HG03439 (cell line): ENCODE results near the gene CACNA1A.
A peak's percentile ranks its signal among the peaks of the same experiment; 100 is the strongest.
"Not testable (repeated sequence)": the region's sequence is repeated elsewhere in the genome, so short reads cannot be mapped to it uniquely, and the experiment has no call there.

ENCODE experiments used
- ATAC-seq: cut with Tn5 transposase; IDR thresholded peaks from one replicate; pipeline ENCODE4 v1.9.1; 2021; ENCODE audit warnings: mild to moderate bottlenecking, moderate library complexity; ENCODE audit not compliant: unreplicated experiment

The CACNA1A gene

DNA sequence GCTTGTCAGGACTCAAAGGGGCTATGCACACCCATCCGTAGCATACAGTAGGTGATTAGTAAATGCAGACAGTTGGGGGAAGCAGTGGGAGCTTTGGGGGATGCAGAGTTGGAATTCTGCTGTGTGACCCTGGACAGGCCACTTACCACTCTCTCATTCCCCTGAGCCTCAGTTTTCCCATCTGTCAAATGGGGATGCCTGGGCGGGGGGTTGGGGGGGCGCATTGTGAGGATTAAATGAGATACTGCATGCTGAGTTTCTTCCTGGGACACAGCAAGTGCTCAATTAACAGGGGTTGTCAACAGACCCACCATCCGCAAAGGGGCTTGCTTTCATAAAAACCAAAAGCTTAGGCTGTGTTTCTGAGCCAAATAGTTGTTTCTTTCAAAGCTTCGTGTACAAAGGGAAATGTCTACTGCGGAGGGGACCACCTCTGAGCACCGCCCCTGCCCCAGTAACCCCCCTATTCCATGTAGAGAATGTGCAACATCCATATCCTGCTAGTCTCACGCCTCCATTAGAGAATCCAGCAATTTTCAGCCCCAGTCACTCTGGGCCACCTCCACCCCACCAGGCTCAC lies 223.7 kb downstream of the CACNA1A start:
- no peak for ATAC-seq

DNA sequence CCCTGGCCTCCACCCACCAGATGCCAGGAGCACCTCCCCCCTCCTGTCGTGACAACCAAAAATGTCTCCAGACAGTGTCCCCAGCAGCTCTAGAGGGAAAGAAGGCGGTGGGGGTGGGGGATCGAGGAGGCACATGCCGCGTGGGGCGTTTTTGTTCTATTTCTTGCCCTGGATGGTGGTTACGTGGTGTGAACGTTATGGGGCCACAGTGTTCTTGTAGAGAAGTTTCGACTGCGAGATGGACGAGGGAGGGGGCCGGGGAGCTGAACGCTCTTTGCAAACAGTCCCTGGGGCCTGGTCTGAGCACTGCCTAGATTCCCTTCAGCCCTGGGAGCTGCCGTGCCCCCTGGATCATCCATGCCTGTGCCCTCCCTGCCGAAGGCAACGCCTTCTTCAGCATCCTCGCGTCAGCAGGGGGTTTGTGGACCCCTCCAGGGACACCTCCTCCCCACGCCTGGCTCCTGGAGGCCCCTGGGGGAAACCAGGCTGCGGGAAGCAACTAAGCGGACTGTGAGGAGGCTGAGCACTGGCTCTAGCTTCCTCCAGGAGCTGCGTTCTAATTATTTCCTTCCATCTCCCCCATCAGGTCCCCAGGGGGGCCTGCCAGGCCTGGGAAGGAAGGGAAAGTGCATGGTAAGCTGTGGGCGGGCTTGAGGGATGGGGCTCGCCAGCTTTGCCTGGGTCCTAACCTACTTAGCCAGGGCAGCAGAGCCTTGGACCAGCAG lies 224.6 kb downstream of the CACNA1A start:
- no peak for ATAC-seq

DNA sequence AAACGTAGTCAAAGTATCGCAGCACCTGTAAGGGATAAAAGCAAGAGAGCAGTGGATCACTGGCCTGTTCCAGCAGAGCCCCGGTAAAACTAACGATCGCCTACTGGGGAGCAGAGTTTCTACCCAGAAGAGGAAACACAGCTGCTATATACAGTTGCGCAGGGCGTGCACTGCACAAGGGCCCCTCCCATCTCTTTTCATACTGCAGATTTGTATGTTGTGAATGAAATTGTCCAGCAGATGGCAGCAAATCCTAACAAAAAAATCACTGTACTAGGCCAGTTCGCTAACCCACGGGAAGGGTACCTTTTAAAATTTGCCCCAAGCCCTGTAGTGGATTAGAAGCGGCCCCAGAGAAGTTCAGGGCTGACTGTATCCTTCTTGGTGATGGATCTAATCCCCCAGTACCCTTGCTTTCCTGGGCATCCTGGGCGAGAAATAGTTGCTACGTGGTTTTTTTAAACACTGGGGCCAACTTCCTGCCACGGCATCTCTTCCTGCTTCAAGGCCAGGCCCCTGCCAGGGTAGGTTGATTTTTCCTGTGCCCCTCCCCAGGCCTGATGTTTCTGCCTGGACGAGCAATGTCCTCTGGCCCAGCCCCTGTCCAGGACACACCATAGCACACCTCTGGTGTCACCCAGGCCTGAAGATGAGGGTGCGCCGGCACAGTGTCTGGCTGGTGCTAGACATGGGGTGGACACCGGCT lies 229.0 kb downstream of the CACNA1A start:
- no peak for ATAC-seq

DNA sequence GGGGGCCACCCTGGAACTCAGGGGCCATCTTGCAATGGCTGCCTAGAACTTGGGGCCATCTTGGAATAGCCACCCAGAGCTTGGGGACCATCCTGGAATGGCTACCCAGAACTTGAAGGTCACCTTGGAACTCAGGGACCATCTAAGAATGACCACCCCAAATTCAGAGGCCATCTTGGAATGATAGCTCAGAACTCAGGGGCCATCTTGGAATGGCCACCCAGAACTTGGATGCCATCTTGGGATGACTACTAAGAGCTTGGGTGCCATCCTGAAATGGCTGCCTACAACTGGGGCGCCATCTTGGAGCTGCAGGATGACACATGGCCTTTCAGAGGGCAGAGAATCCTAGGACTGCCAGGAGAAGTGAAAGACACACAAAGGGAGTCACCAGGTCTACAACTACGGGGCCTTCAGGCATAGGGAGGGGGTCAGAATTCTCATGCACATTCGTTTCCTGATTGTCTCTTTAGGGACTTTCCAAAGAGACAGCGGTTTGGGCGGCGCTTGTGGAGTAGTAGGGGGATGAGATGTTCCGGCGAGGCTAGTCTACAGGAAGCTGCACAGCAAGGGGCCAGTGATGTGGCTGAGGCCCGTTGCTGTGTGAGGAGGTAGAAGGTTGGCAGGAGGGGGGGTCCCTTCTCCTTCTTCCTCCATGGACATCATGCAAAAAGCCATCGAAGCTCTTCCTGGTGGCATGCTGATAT lies 231.1 kb downstream of the CACNA1A start:
- no peak for ATAC-seq

DNA sequence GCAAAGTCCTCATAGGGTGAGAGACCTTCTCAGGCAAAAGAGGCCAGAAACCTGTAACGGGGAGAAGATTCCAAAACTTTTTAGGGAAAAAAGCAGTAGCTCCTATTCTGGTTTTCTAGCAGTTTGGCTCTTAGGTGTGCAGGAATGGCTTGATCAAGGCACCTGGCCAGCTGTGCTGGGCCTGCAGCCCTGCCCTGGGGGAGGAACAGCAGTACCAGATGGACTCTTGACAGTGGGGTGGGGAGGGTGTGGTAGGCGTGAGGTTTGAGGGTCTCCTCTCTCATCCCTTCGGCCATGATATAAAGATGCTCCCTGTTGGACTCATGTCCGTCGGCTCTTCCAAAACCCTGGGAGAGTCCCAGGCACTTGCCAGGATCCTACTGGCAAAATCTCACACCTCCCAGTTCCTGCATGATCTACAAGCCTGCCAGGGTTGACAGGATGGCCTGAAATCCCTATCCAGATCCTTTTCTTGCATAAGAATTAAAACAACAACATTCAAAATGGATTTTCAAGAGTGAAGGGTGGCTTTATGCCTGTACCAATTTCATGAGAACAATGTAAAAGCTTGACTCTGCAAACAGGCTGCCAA lies 235.7 kb downstream of the CACNA1A start:
- ATAC-seq: no peak

DNA sequence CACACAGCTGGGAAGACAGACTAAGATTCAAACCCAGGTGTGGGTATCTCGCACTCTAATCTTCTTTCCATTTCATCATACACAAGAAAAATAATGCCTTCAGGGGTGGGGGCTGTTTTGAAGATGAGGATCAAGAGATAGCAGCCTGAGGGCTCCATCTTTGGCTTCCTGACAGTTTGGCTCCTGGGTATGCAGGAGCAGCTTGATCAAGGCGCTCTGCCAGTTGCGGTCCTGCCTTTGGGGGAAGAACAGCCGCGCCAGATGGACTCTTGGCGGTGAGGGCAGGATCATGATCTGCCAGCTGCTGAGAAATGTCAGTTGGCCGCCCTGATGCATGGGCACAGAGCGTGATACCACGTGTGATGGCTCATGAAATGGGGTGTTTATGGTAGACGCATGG lies 236.9 kb downstream of the CACNA1A start:
- ATAC-seq: no peak

DNA sequence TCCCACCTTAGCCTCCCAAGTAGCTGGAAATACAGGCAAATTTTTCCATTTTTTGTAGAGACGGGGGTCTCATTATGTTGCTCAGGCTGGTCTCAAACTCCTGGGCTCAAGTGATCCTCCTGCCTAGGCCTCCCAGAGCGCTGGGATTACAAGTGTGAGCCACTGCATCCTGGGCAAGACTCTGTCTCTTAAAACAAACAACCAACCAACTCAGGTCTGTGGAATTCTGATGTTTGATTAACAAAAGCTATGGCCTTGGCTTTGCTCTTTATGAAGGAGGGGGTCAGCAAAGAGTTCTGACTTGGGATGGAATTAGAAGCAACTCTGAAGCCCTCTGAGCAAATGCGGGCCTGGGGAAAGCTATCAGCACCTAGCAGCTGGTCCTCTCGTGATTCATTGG lies 238.4 kb downstream of the CACNA1A start:
- no peak for ATAC-seq

DNA sequence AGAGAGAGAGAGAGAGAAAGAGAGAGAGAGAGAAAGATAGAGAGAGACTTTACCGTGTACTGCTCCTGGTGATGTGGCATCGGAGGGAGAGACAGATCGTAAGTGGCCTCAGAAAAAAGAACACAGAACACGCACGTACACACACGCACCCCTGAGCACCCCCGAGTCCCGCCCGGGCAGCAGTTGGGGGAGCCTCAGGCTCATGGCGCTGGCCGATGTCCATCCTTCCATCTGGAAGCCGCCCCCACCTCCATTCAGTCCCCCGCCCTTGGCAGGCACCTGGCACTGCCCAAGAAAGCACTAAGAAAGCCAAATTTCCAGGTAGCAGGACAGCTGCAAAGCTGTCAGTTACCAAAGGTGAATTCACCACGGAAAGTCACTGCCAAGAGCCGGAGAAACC lies 239.1 kb downstream of the CACNA1A start:
- ATAC-seq: no peak

DNA sequence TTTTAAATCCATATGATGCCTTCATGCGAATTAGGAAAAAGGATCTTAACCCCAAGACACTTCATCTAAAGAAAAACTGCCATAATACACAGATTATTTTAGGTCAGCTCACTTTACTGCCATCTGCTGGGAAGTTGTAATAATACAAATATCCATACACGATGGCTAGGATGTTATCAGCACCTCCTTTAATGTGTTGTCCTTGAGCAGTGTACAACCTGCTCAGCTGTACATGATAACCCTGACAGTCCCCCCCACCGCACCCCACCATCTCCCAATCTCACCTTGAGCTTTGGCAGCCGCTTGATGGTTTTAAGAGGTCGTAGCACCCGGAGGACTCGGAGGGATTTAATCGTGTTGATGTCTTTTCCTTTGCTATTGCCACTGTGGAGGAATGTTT lies 243.8 kb downstream of the CACNA1A start:
- ATAC-seq: no peak

DNA sequence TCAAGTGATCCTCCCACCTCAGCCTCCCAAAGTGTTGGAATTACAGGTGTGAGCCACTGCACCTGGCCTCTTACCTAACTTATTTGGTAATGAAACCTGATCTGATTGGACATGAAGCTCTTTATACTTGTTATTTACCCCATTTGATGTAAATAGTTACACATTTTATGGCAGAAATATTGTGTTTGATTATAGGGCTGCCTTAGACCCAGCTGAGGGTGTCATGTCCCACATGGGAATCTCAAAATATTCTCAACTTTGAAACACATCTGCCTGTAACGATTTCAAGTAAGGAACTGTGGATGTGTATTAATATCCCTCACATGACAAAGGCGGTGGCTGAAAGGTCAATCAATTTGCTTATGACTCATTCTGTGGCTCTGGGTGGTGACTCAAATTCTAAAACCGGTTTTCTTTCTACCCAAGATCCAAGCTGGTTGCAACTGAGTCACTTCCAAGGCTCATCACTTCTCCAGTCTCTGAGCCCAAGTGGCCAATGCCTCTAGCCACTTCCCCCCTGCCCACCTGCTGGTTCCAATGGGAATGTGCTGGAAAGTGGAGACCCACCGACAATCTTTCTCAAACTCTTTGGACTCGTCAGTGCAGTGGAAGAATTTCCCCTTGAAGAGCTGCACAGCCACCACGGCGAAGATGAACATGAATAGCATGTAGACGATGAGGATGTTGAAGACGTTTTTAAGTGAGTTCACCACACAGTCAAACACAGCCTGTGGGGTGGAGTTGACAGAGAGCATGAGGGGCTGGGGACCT lies 245.2 kb downstream of the CACNA1A start:
- peak; percentile 69 for ATAC-seq

DNA sequence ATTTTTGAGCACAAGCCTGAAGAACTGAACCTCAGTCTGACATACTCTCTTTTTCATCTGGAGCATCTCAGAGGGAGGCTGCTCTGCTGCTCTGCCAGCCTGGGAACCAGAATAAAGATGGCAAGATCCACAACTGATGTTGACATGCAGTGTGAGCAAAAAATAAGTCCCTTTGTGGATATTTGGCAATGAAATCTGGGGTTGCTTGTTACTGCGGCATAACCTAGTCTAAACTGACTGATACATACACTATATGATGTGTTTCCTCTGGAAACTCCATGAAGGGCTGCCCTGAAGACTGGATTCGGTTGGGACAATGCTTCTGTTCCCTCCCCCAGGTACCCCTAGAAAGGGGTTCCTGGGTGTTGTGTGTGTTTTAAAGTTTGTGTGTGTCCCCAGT lies 249.4 kb downstream of the CACNA1A start:
- ATAC-seq: no peak

DNA sequence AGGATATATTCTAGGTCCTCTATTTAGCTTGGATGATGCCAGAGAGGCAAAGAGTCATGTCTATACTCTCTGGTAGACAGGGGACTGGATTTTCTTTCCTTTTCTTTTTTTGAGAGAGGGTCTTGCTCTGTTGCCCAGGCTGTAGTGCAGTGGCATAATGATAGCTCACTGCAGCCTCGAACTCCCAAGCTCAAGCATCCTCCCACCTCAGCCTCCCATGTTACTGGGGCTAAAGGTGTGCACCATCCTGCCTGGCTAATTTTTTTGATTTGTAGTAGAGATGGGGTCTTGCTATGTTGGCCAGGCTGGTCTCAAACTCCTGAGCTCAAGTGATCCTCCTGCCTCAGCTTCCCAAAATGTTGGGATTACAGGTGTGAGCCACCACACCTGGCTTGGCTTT lies 249.9 kb downstream of the CACNA1A start:
- ATAC-seq: not testable (repeated sequence)

DNA sequence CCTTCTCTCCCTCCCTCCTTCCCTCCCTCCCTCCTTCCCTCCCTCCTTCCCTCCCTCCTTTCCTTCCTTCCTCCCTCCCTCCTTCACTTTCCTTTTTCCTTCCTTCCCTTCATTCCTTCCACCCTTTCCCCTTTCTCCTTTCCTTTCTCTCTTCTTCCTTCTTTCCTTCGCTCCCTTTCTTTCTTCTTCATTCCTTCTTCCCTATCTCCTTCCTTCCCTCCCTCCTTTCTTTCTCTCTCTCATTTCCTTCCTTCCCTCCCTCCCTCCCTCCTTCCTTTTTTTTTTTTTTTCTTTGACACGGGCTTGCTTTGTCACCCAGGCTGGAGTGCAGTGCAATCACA lies 250.6 kb downstream of the CACNA1A start:
- ATAC-seq: no peak

DNA sequence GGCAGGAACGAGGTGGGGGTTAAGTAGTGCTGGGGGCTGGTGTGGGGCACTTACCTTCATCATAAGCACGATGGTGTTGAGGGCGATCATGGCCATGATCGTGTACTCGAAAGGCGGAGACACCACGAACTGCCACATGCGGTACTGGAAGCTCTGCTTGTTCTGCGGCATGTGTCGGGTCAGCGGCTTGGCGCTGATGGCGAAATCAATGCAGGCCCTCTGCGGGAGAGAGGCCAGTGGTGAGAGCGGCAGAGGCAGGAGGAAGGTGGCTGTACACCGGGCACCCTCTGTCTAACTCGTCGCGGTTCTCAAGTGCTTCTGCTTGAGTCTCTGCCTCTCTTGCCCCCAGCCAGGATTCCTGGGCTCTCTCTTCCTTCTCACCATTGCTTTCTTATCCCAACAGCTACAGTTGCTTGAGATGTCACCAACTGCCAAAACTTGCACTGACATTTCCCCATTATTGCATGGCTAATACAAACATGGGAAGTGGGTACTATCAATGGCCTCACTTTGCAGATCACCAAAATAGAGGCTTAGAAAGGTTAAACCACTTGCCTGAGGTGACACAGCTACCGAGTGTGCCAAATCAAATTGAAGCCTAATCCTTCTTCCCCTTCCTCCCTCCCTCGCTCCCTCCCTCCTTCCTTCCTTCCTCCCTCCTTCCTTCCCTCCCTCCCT lies 251.1 kb downstream of the CACNA1A start:
- no peak for ATAC-seq

DNA sequence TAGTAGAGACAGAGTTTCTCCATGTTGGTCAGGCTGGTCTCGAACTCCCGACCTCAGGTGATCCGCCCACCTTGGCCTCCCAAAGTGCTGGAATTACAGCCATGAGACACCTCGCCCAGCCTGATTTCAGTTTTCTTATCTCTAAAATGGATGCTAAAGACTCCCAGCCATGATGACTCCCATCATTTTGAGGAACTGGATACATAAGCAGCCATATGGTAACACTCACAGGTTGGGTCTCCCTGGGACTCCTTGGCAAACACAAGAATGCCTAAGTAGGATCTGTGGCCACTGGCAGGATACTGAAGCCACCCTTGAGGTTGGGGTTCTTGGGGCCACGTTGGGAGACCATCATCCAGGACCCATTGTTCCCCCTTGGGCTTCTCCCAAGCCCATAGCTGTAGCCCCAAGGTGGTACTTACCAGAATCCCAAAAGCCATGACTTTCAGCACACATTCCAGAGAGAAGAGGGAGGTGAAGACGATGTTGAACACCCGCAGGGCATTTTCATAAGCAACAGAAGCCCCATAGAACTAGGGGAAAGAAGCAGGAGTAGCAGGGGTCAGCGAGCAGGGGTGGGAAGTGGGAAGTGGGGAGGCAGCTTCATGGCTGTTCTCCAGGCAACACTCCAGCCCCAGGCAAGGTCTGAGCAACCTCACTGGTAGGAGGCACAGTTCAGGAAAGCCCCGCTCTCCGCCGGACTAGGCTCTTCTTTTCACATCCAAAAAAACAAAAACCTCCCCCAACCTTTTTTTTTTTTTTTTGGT lies 253.5 kb downstream of the CACNA1A start:
- no peak for ATAC-seq

DNA sequence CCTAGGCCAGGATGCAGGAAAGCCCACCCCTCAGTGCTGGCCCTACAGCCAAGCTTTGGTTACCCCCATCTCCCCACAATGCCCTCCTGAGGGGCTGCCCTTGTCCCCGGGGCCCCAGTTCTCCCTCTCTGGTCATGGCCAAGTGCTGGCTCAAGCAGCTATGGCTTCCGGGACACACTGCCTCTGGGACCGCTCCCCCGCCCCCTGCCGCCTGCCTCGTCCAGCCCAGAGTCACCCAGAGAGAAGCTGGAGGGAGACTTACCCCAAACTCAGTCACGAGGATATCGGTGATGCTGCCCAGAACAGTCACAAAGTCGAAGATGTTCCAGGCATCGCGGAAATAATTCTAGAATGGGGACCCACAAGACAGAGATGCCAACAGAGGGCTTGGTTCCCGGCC lies 261.4 kb downstream of the CACNA1A start:
- ATAC-seq: no peak

DNA sequence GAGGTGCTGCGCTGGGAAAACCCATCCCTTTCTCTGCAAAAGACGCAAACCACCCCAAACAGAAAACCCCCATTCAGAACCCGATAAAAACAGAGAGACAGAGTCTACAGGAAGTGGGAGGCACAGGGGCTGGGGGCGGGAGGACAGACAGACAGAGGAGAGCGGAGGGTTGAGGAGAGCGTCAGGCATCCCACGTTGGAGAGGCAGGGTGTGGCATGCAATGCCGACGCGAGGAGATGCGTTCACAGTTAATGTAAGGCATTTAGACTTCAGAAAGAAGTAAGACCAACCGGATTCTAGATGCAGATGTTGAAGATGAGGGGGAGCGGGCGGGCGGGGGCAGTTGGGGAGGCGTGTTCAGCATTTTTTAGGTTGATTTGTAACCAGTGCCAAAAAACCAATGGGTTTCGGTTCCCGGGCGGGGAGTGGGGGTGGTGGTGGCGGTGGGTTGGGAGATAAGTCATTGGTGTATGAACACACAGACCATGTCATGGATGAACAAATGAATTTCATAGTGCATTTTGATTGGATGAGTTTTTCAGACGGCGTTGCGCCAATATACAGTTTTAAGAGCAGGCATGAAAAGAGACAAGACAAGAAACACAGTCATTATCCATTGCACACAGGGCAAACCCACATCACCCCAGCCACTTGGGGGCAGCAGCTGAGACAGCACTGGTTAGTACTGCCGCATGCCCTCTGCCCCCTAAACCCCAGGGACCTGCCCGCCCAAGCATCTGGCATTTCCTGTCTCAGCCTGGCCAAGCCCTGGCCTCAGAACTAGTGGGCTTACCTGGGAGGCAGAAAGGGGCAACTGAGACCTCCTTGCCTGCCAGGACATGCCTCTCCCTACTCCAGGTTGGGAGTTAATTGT lies 264.8 kb downstream of the CACNA1A start:
- ATAC-seq: no peak

DNA sequence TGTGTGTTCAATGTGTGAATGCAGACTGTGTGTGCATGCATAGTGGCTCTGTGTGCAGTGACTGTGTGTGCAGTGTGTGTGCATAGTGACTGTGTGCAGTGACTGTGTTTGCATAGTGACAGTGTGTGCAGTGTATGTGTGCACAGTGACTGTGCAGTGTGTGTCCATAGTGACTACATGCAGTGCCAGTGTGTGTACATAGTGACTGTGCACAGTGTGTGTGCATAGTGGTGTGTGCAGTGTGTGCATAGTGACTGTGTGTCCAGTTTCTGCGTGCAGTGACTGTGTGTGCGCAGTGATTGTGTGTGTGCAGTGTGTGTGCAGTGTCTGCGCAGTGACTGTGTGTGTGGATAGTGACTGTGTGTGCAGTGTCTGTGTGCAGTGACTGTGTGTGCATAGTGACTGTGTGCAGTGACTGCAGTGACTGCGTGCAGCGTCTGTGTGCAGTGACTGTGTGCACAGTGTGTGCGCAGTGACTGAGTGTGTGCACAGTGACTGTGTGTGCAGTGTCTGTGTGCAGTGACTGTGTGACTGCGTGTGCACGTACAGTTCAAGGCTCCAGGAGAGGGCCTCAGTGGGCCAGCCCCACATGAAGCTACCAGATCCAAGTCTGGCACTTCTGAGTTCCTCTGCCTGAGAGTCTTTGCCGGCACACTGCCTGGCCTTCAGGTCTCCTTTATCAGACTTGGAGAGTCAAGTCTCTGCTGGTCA lies 265.8 kb downstream of the CACNA1A start:
- ATAC-seq: no peak
